Esophagus (tissue), 2 donors: Measurements from ENCODE around the gene CCDC178. TPM values are rescaled to one million over a fixed set of nuclear protein-coding genes. Genes with fewer than 3 reads are reported as not detected.

Experiments used
- H3K27ac ChIP-seq, 2 donors: one replicate each; pipeline ENCODE4 v1.5.1; 2013; ENCODE audit warnings: low read depth in 2 of 2, mild to moderate bottlenecking in 2 of 2, inconsistent platforms in 1 of 2, low read length in 1 of 2, moderate library complexity in 1 of 2
- H3K27me3 ChIP-seq, 2 donors: one replicate each; pipeline ENCODE4 v1.6.1; 2013; ENCODE audit warnings: low read length in 2 of 2, control low read depth in 1 of 2, mild to moderate bottlenecking in 1 of 2; ENCODE audit not compliant: insufficient read depth in 2 of 2, control insufficient read depth in 1 of 2
- H3K36me3 ChIP-seq, 2 donors: one replicate each; pipeline ENCODE4 v1.6.1; 2013; ENCODE audit warnings: low read length in 1 of 2; ENCODE audit not compliant: control insufficient read depth in 2 of 2, insufficient read depth in 2 of 2
- H3K4me1 ChIP-seq, 2 donors: one replicate each; pipeline ENCODE4 v1.6.1; 2013; ENCODE audit warnings: low read length in 1 of 2; ENCODE audit not compliant: control insufficient read depth in 2 of 2, insufficient read depth in 2 of 2
- H3K4me3 ChIP-seq, 2 donors: one replicate each; pipeline ENCODE4 v1.5.1; 2013; ENCODE audit warnings: low read length in 2 of 2, mild to moderate bottlenecking in 2 of 2, low read depth in 1 of 2, moderate library complexity in 1 of 2
- H3K9me3 ChIP-seq, 2 donors: one replicate each; pipeline ENCODE4 v1.6.1; 2013; ENCODE audit warnings: mild to moderate bottlenecking in 2 of 2, low read depth in 1 of 2, low read length in 1 of 2, moderate library complexity in 1 of 2; ENCODE audit not compliant: control insufficient read depth in 2 of 2, insufficient read depth in 1 of 2
- WGBS, 2 donors: extraction: QIAGEN DNeasy Blood & Tissue Kit; methylation state at CpG; one replicate each; pipeline ENCODE4 v1.1.7; 2013; 5-methylcytosine and 5-hydroxymethylcytosine counted together
- polyA plus RNA-seq, 2 donors: library from polyadenylated mRNA; stranded (reverse); fragments of 200-250 nt; gene quantifications; one replicate each; pipeline ENCODE4 v1.2.3, GENCODE V29; 2013
- donor health status: healthy with polysubstance abuse.
- donor health status: Bipolar disorder and iron deficiency.

Gene CCDC178
- polyA plus RNA-seq, 2 donors: 0.24 to 0.34 TPM

GRCh38 chr18:33269223-33269622 lies 171.3 kb downstream of the CCDC178 start:
- Histone ChIP-seq H3K27me3 (no peaks in the 10 kb centered on the region), H3K27ac (no peak overlapping the region), H3K36me3 (no peaks in the 10 kb centered on the region), H3K9me3 (no peaks in the 10 kb centered on the region), H3K4me1 (no peaks in the 10 kb centered on the region), H3K4me3 (no peak overlapping the region)
- 22 to 42% methylated on average over 2 of the region's 2 CpGs for WGBS, 2 donors

GRCh38 chr18:33264566-33264965 lies 176.0 kb downstream of the CCDC178 start:
- Histone ChIP-seq H3K4me1 (no peaks in the 10 kb centered on the region), H3K36me3 (no peaks in the 10 kb centered on the region), H3K9me3 (no peaks in the 10 kb centered on the region), H3K27ac (no peak overlapping the region), H3K27me3 (no peaks in the 10 kb centered on the region), H3K4me3 (no peak overlapping the region)
- WGBS, 2 donors: 41 to 54% methylated on average over 1 of the region's 1 CpG

- no peak overlapping the region for H3K4me3 ChIP-seq
- H3K27me3 ChIP-seq: no peaks in the 10 kb centered on the region
- no peak overlapping the region for H3K27ac ChIP-seq
- no peaks in the 10 kb centered on the region for H3K4me1 ChIP-seq
- WGBS, 2 donors: 59 to 76% methylated on average over 1 of the region's 1 CpG
- no peaks in the 10 kb centered on the region for H3K36me3 ChIP-seq
- peaks cover 0 to 3% of the 10 kb centered on the region in 2 donors for H3K9me3 ChIP-seq
These were observed 201.2 kb downstream of the CCDC178 start for GRCh38 chr18:33239298-33239697.

GRCh38 chr18:33232318-33232626 lies 208.2 kb downstream of the CCDC178 start:
- H3K9me3 ChIP-seq: no peaks in the 10 kb centered on the region
- H3K4me3 ChIP-seq: no peak overlapping the region
- no peaks in the 10 kb centered on the region for H3K27me3 ChIP-seq
- no peak overlapping the region for H3K27ac ChIP-seq
- H3K4me1 ChIP-seq: no peaks in the 10 kb centered on the region
- no peaks in the 10 kb centered on the region for H3K36me3 ChIP-seq

- Histone ChIP-seq H3K36me3 (no peaks in the 10 kb centered on the region), H3K9me3 (no peaks in the 10 kb centered on the region), H3K4me3 (no peak overlapping the region), H3K27me3 (no peaks in the 10 kb centered on the region), H3K27ac (no peak overlapping the region), H3K4me1 (no peaks in the 10 kb centered on the region)
- WGBS, 2 donors: 53 to 60% methylated on average over 6 of the region's 6 CpGs
These were observed 208.8 kb downstream of the CCDC178 start for GRCh38 chr18:33231474-33232317.

- no peak overlapping the region for H3K4me3 ChIP-seq
- 50 to 71% methylated on average over 2 of the region's 2 CpGs for WGBS, 2 donors
These were observed 228.2 kb downstream of the CCDC178 start for GRCh38 chr18:33212363-33212762.

GRCh38 chr18:33210575-33211189 lies 229.8 kb downstream of the CCDC178 start:
- WGBS, 2 donors: 25 to 30% methylated on average over 6 of the region's 6 CpGs
- H3K4me1 ChIP-seq: no peaks in the 10 kb centered on the region
- H3K27ac ChIP-seq: no peak overlapping the region
- no peaks in the 10 kb centered on the region for H3K27me3 ChIP-seq
- no peak overlapping the region for H3K4me3 ChIP-seq
- no peaks in the 10 kb centered on the region for H3K9me3 ChIP-seq
- H3K36me3 ChIP-seq: no peaks in the 10 kb centered on the region

More at GRCh38 chr18:33212363-33212762, 228.2 kb downstream of the CCDC178 start:
- Histone ChIP-seq H3K9me3 (no peaks in the 10 kb centered on the region), H3K27me3 (no peaks in the 10 kb centered on the region), H3K4me1 (no peaks in the 10 kb centered on the region), H3K36me3 (no peaks in the 10 kb centered on the region), H3K27ac (no peak overlapping the region)

GRCh38 chr18:33205777-33206176 lies 234.7 kb downstream of the CCDC178 start:
- Histone ChIP-seq H3K9me3 (no peaks in the 10 kb centered on the region), H3K4me3 (no peak overlapping the region), H3K27me3 (no peaks in the 10 kb centered on the region), H3K36me3 (no peaks in the 10 kb centered on the region), H3K4me1 (no peaks in the 10 kb centered on the region), H3K27ac (no peak overlapping the region)
- 79 to 85% methylated on average over 1 of the region's 1 CpG for WGBS, 2 donors

- Histone ChIP-seq H3K27me3 (no peaks in the 10 kb centered on the region), H3K36me3 (no peaks in the 10 kb centered on the region), H3K4me1 (no peaks in the 10 kb centered on the region), H3K4me3 (no peak overlapping the region), H3K27ac (no peak overlapping the region), H3K9me3 (no peaks in the 10 kb centered on the region)
- 4 to 5% methylated on average over 8 of the region's 8 CpGs for WGBS, 2 donors
These were observed 239.0 kb downstream of the CCDC178 start for GRCh38 chr18:33201509-33201926.

- H3K27ac ChIP-seq: no peak overlapping the region
- no peaks in the 10 kb centered on the region for H3K9me3 ChIP-seq
- H3K4me1 ChIP-seq: no peaks in the 10 kb centered on the region
- H3K4me3 ChIP-seq: no peak overlapping the region
- WGBS, 2 donors: 61 to 76% methylated on average over 2 of the region's 2 CpGs
- no peaks in the 10 kb centered on the region for H3K27me3 ChIP-seq
- no peaks in the 10 kb centered on the region for H3K36me3 ChIP-seq
These were observed 244.7 kb downstream of the CCDC178 start for GRCh38 chr18:33195795-33196194.
